Measurements from ENCODE around the gene HIVEP3.

DNA sequence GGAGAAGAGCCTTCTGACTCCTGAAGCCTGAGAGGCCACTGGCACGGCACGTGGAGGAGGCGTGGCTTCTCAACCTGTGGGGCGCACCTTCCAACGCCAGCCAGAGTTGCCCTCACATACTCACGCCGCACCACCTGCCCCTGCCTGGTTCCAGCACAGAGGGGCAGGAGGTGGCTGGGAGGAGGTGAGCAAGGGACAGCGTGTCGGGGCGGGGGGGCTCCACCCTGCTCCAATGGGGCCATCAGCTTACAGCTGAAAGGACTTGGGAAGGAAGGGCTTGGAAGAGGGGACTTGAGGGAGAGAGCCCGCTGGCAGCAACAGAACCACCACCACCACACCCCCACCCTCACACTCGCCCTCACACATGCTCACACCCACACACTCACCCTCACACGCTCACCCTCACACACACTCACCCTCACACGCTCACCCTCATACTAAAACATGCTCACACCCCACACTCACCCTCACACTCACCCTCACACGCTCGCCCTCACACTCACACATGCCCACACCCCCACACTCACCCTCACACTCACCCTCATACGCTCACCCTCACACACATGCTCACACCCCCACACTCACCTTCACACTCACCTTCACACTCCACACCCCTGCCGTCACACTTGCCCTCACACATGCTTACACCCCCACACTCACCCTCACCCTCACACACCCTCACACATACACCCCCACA is 392.7 kb downstream of the HIVEP3 start:
- TF ChIP-seq, protein P1, sequence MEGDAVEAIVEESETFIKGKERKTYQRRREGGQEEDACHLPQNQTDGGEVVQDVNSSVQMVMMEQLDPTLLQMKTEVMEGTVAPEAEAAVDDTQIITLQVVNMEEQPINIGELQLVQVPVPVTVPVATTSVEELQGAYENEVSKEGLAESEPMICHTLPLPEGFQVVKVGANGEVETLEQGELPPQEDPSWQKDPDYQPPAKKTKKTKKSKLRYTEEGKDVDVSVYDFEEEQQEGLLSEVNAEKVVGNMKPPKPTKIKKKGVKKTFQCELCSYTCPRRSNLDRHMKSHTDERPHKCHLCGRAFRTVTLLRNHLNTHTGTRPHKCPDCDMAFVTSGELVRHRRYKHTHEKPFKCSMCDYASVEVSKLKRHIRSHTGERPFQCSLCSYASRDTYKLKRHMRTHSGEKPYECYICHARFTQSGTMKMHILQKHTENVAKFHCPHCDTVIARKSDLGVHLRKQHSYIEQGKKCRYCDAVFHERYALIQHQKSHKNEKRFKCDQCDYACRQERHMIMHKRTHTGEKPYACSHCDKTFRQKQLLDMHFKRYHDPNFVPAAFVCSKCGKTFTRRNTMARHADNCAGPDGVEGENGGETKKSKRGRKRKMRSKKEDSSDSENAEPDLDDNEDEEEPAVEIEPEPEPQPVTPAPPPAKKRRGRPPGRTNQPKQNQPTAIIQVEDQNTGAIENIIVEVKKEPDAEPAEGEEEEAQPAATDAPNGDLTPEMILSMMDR (IDR thresholded peaks at IDR 0.05; ENCODE audit: borderline replicate concordance, extremely low read depth, low read length, poor library complexity, severe bottlenecking): no peak
- no peak for TF ChIP-seq EZH2 (IDR thresholded peaks at IDR 0.05; ENCODE audit: borderline replicate concordance, low read depth, low read length, severe bottlenecking)

Measured in DND-41 (cell line).